Gastroesophageal sphincter (tissue), 4 donors: ENCODE results near the gene MRPL58. TPM values are rescaled to one million over a fixed set of nuclear protein-coding genes. Genes with fewer than 3 reads are reported as not detected.
"Not testable (repeated sequence)": the region's sequence is repeated elsewhere in the genome, so short reads cannot be mapped to it uniquely, and the experiment has no call there.

ENCODE experiments used
- ATAC-seq: fragments of 150-250 bp; one replicate; pipeline ENCODE4 v1.9.1; 2016; ENCODE audit warnings: mild to moderate bottlenecking, moderate library complexity
- H3K27ac ChIP-seq, 4 donors: fragments of 200-600 bp; sonication (generic) in 3 of 4; 1 replicate in 3 of 4; 2 replicates in 1 of 4; pipeline ENCODE4 v1.5.1; 2016 to 2019
- H3K27me3 ChIP-seq: fragments of 200-600 bp; sonication (generic); one replicate; pipeline ENCODE4 v1.5.1; 2019
- H3K36me3 ChIP-seq, 2 donors: fragments of 200-600 bp; sonication (generic); one replicate each; pipeline ENCODE4 v1.5.1; 2019; ENCODE audit warnings: control low read depth in 1 of 2
- H3K4me1 ChIP-seq, 3 donors: fragments of 200-600 bp; sonication (generic); 1 replicate in 2 of 3; 2 replicates in 1 of 3; pipeline ENCODE4 v1.5.1; 2016 to 2019; ENCODE audit warnings: control low read depth in 2 of 3
- H3K4me3 ChIP-seq, 2 donors: fragments of 200-600 bp; sonication (generic); one replicate each; pipeline ENCODE4 v1.5.1; 2019; ENCODE audit warnings: mild to moderate bottlenecking in 1 of 2, moderate library complexity in 1 of 2
- H3K9me3 ChIP-seq, 3 donors: fragments of 200-600 bp; sonication (generic); one replicate each; pipeline ENCODE4 v1.5.1; 2017 to 2019; ENCODE audit warnings: control low read depth in 2 of 3
- EP300 ChIP-seq: sonication (generic); formaldehyde crosslinking; IDR thresholded peaks from one replicate; pipeline ENCODE4 v1.6.1; 2017; ENCODE audit warnings: antibody characterized with exemption, mild to moderate bottlenecking
- POLR2A ChIP-seq, 2 donors: fragments of 450-650 bp; IDR thresholded peaks; one replicate each; pipeline ENCODE4 v1.6.1; 2017; ENCODE audit warnings: antibody characterized with exemption in 2 of 2, mild to moderate bottlenecking in 2 of 2, moderate library complexity in 1 of 2
- POLR2AphosphoS5 ChIP-seq: sonication (generic); formaldehyde crosslinking; IDR thresholded peaks from one replicate; pipeline ENCODE4 v1.6.1; 2017; ENCODE audit warnings: antibody characterized with exemption
- whole genome bisulfite sequencing, 2 donors: methylation state at CpG; one replicate each; pipeline ENCODE4 v1.1.5; 2018; ENCODE audit warnings: low coverage in 1 of 2; 5-methylcytosine and 5-hydroxymethylcytosine counted together
- total RNA-seq, 4 donors: library from RNA; depleted of rRNA; stranded (reverse); fragments of >200 nt; gene quantifications; one replicate each; pipeline ENCODE4 v1.1.0, GENCODE V29; 2016
- TF ChIP-seq, protein P1 (sequence below), 4 experiments: fragments of 200-600 bp in 2 of 4; fragments of 450-650 bp in 2 of 4; sonication (generic) in 1 of 4; IDR thresholded peaks; one replicate each; pipeline ENCODE4 v1.5.1; 2017 to 2019; ENCODE audit warnings: antibody characterized with exemption in 4 of 4, mild to moderate bottlenecking in 2 of 4, moderate library complexity in 2 of 4

The MRPL58 gene
- total RNA-seq, 4 donors from 2014 or later, result 36.6 to 112 (median 50.5) TPM

DNA sequence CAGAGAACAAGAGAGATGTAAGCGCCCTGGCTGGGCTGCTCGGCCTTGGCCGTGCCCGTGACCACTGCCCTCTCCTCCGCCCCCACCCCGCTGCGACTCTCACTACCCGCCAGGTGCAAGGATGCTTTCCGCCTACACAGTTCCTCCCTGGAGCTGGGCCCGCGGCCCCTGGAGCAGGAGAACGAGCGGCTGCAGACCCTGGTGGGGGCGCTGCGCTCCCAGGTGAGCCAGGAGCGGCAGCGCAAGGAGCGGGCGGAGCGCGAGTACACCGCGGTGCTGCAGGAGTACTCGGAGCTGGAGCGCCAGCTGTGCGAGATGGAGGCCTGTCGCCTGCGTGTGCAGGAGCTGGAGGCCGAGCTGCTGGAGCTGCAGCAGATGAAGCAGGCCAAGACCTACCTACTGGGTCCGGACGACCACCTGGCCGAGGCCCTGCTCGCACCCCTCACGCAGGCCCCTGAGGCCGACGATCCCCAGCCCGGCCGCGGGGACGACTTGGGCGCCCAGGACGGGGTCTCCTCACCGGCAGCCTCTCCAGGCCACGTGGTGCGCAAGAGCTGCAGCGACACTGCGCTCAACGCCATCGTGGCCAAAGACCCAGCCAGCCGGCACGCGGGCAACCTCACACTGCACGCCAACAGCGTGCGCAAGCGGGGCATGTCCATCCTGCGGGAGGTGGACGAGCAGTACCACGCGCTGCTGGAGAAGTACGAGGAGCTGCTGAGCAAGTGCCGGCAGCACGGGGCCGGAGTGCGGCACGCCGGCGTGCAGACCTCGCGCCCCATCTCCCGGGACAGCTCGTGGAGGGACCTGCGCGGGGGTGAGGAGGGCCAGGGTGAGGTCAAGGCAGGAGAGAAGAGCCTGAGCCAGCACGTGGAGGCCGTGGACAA, 9.2 kb upstream of the MRPL58 start:
- H3K27ac ChIP-seq, result no peak overlapping the region
- no peak for ATAC-seq
- H3K27me3 ChIP-seq, result no peaks in the 10 kb centered on the region
- H3K4me3 ChIP-seq, result no peak overlapping the region
- TF ChIP-seq POLR2AphosphoS5 (no peak), EP300 (no peak), POLR2A (IDR thresholded peaks at IDR 0.05) (no peak)
- TF ChIP-seq, protein P1, sequence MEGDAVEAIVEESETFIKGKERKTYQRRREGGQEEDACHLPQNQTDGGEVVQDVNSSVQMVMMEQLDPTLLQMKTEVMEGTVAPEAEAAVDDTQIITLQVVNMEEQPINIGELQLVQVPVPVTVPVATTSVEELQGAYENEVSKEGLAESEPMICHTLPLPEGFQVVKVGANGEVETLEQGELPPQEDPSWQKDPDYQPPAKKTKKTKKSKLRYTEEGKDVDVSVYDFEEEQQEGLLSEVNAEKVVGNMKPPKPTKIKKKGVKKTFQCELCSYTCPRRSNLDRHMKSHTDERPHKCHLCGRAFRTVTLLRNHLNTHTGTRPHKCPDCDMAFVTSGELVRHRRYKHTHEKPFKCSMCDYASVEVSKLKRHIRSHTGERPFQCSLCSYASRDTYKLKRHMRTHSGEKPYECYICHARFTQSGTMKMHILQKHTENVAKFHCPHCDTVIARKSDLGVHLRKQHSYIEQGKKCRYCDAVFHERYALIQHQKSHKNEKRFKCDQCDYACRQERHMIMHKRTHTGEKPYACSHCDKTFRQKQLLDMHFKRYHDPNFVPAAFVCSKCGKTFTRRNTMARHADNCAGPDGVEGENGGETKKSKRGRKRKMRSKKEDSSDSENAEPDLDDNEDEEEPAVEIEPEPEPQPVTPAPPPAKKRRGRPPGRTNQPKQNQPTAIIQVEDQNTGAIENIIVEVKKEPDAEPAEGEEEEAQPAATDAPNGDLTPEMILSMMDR (IDR thresholded peaks at IDR 0.05), result no peak
- H3K4me1 ChIP-seq, result no peaks in the 10 kb centered on the region
- H3K9me3 ChIP-seq, result no peaks in the 10 kb centered on the region
- peaks cover 0 to 71% of the 10 kb centered on the region in 2 donors for H3K36me3 ChIP-seq
- WGBS, 2 donors, result 76 to 80% methylated on average over 3 to 10 of the region's 76 CpGs

- H3K4me1 ChIP-seq, result no peaks in the 10 kb centered on the region
- 89 to 100% methylated on average over 1 to 7 of the region's 19 CpGs for whole genome bisulfite sequencing, 2 donors
- H3K27ac ChIP-seq, result no peak overlapping the region
- no peaks in the 10 kb centered on the region for H3K27me3 ChIP-seq
- no peak for ATAC-seq
- no peaks in the 10 kb centered on the region for H3K9me3 ChIP-seq
- H3K4me3 ChIP-seq, result no peak overlapping the region
- no peak for TF ChIP-seq POLR2AphosphoS5
- TF ChIP-seq, protein P1 (IDR thresholded peaks at IDR 0.05), result no peak
- no peak for TF ChIP-seq POLR2A (IDR thresholded peaks at IDR 0.05)
- no peak for TF ChIP-seq EP300
- H3K36me3 ChIP-seq, result peaks cover 0 to 71% of the 10 kb centered on the region in 2 donors
These were observed 8.5 kb upstream of the MRPL58 start for GRCh38 chr17:75003957-75004355.

GRCh38 chr17:75004371-75004770, 8.1 kb upstream of the MRPL58 start:
- TF ChIP-seq EP300 (no peak), POLR2A (IDR thresholded peaks at IDR 0.05) (no peak), POLR2AphosphoS5 (no peak)
- TF ChIP-seq, protein P1 (IDR thresholded peaks at IDR 0.05), result no peak
- Histone ChIP-seq H3K9me3 (no peaks in the 10 kb centered on the region), H3K27me3 (no peaks in the 10 kb centered on the region), H3K27ac (no peak overlapping the region), H3K36me3 (peaks cover 0 to 66% of the 10 kb centered on the region in 2 donors), H3K4me3 (no peak overlapping the region), H3K4me1 (no peaks in the 10 kb centered on the region)
- 100% methylated on average over 1 of the region's 3 CpGs; no CpG with 5 or more reads in 1 of the 2 donors for WGBS, 2 donors
- no peak for ATAC-seq

GRCh38 chr17:75005291-75005690, 7.2 kb upstream of the MRPL58 start:
- Histone ChIP-seq H3K4me3 (no peak overlapping the region), H3K4me1 (no peaks in the 10 kb centered on the region), H3K27me3 (no peaks in the 10 kb centered on the region), H3K27ac (no peak overlapping the region), H3K36me3 (peaks cover 0 to 57% of the 10 kb centered on the region in 2 donors), H3K9me3 (no peaks in the 10 kb centered on the region)
- TF ChIP-seq POLR2A (IDR thresholded peaks at IDR 0.05) (no peak), EP300 (no peak), POLR2AphosphoS5 (no peak)
- TF ChIP-seq, protein P1 (IDR thresholded peaks at IDR 0.05), result no peak
- no peak for ATAC-seq
- 83 to 93% methylated on average over 3 of the region's 8 CpGs for WGBS, 2 donors

DNA sequence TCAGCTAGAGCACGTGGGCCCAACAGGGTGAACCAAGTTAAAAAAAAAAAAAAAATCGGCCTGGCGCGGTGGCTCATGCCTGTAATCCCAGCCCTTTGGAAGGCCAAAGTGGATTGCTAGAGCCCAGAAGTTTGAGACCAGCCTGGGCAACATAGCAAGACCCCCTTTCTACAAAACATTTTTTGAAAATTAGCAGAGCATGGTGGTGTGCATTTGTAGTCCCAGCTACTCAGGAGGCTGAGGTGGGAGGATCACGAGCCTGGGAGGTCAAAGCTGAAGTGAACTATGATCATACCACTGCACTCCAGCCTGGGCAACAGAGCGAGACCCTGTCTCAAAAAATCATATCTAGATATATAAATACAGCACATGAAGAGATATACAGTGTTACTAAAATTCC, 6.4 kb upstream of the MRPL58 start:
- H3K27me3 ChIP-seq, H3K27ac ChIP-seq, H3K9me3 ChIP-seq, H3K4me1 ChIP-seq, ATAC-seq, H3K4me3 ChIP-seq: not testable (repeated sequence)
- peaks cover 0 to 49% of the 10 kb centered on the region in 2 donors for H3K36me3 ChIP-seq
- WGBS, 2 donors, result 100% methylated on average over 1 to 3 of the region's 6 CpGs
